CD4-positive, alpha-beta T cell treated with Interleukin-4 for 1 hour (primary cell): Measurements from ENCODE around the gene SLC9A4.

ENCODE experiments used
- DNase-seq, 2 donors: peaks; one replicate each; pipeline ENCODE4 v3.0.0-alpha.2; 2020 to 2022

Gene SLC9A4

GRCh38 chr2:102473020-102473419 is at the start of gene SLC9A4:
Gene SLC9A4, plus strand, starts transcription at chr2:102473226. Its CDS starts 534 bp downstream, at chr2:102473760.
- peak; percentile 38 to 50 for DNase-seq

- no peak for DNase-seq
Observed at GRCh38 chr2:102423368-102423767, 49.7 kb upstream of the SLC9A4 start.

- no peak for DNase-seq
Observed at GRCh38 chr2:102424754-102425153, 48.3 kb upstream of the SLC9A4 start.

- DNase-seq, result no peak
Observed at GRCh38 chr2:102425441-102426132, 47.4 kb upstream of the SLC9A4 start.

GRCh38 chr2:102427249-102427648 is 45.8 kb upstream of the SLC9A4 start:
- no peak for DNase-seq

GRCh38 chr2:102428573-102428972 is 44.5 kb upstream of the SLC9A4 start:
- DNase-seq, result no peak

GRCh38 chr2:102432386-102432785 is 40.6 kb upstream of the SLC9A4 start:
- DNase-seq, result no peak

GRCh38 chr2:102433973-102434654 is 38.9 kb upstream of the SLC9A4 start:
- no peak for DNase-seq

GRCh38 chr2:102434655-102435381 is 38.2 kb upstream of the SLC9A4 start:
- no peak for DNase-seq

GRCh38 chr2:102435741-102436140 is 37.3 kb upstream of the SLC9A4 start:
- no peak for DNase-seq

GRCh38 chr2:102436323-102436722 is 36.7 kb upstream of the SLC9A4 start:
- DNase-seq, result peak in 1 of 2 donors; percentile 30

- DNase-seq, result no peak
Observed at GRCh38 chr2:102437122-102437521, 35.9 kb upstream of the SLC9A4 start.

GRCh38 chr2:102438111-102438510 is 34.9 kb upstream of the SLC9A4 start:
- DNase-seq, result no peak

GRCh38 chr2:102438578-102438977 is 34.4 kb upstream of the SLC9A4 start:
- DNase-seq, result no peak

GRCh38 chr2:102439065-102439695 is 33.8 kb upstream of the SLC9A4 start:
- no peak for DNase-seq

GRCh38 chr2:102442967-102443828 is 29.8 kb upstream of the SLC9A4 start:
- peak; percentile 35 to 69 for DNase-seq

- no peak for DNase-seq
Observed at GRCh38 chr2:102444233-102444632, 28.8 kb upstream of the SLC9A4 start.

- DNase-seq, result no peak
Observed at GRCh38 chr2:102446936-102447335, 26.1 kb upstream of the SLC9A4 start.

- peak; percentile 60 to 68 for DNase-seq
Observed at GRCh38 chr2:102449370-102449974, 23.6 kb upstream of the SLC9A4 start.

- DNase-seq, result no peak
Observed at GRCh38 chr2:102451968-102452367, 21.1 kb upstream of the SLC9A4 start.

- DNase-seq, result no peak
Observed at GRCh38 chr2:102453501-102453900, 19.5 kb upstream of the SLC9A4 start.
